ENCODE measurements around the gene OCEL1.
"Not testable (repeated sequence)": the region's sequence is repeated elsewhere in the genome, so short reads cannot be mapped to it uniquely, and the experiment has no call there.

OCEL1 gene

GRCh38 chr19:17226002-17226933, at the start of gene OCEL1:
Gene OCEL1 (plus strand): TSS chr19:17226226. CDS start chr19:17226248, 22 bp downstream.
- peak; percentile 92 for DNase-seq (ENCODE audit: low read depth, low spot score)

GRCh38 chr19:17178291-17178690, 47.7 kb upstream of the OCEL1 start:
- DNase-seq (ENCODE audit: low read depth, low spot score), result no peak

- no peak for DNase-seq (ENCODE audit: low read depth, low spot score)
Observed at GRCh38 chr19:17180997-17181702, 44.9 kb upstream of the OCEL1 start.

GRCh38 chr19:17183271-17183761, 42.7 kb upstream of the OCEL1 start:
- DNase-seq (ENCODE audit: low read depth, low spot score), result no peak

- DNase-seq (ENCODE audit: low read depth, low spot score), result no peak
Observed at GRCh38 chr19:17183858-17184321, 42.1 kb upstream of the OCEL1 start.

GRCh38 chr19:17184371-17184841, 41.6 kb upstream of the OCEL1 start:
- DNase-seq (ENCODE audit: low read depth, low spot score), result no peak

GRCh38 chr19:17185590-17185989, 40.4 kb upstream of the OCEL1 start:
- DNase-seq (ENCODE audit: low read depth, low spot score), result no peak

GRCh38 chr19:17191736-17192135, 34.3 kb upstream of the OCEL1 start:
- not testable (repeated sequence) for DNase-seq (ENCODE audit: low read depth, low spot score)

- DNase-seq (ENCODE audit: low read depth, low spot score), result no peak
Observed at GRCh38 chr19:17192751-17193150, 33.3 kb upstream of the OCEL1 start.

- DNase-seq (ENCODE audit: low read depth, low spot score), result no peak
Observed at GRCh38 chr19:17194608-17195007, 31.4 kb upstream of the OCEL1 start.

- DNase-seq (ENCODE audit: low read depth, low spot score), result no peak
Observed at GRCh38 chr19:17195106-17195505, 30.9 kb upstream of the OCEL1 start.

GRCh38 chr19:17196610-17197009, 29.4 kb upstream of the OCEL1 start:
- DNase-seq (ENCODE audit: low read depth, low spot score), result no peak

GRCh38 chr19:17197666-17198065, 28.4 kb upstream of the OCEL1 start:
- DNase-seq (ENCODE audit: low read depth, low spot score), result no peak

GRCh38 chr19:17200408-17201079, 25.5 kb upstream of the OCEL1 start:
- no peak for DNase-seq (ENCODE audit: low read depth, low spot score)

- no peak for DNase-seq (ENCODE audit: low read depth, low spot score)
Observed at GRCh38 chr19:17202249-17202648, 23.8 kb upstream of the OCEL1 start.

- DNase-seq (ENCODE audit: low read depth, low spot score), result no peak
Observed at GRCh38 chr19:17202713-17203112, 23.3 kb upstream of the OCEL1 start.

GRCh38 chr19:17205237-17206140, 20.5 kb upstream of the OCEL1 start:
- no peak for DNase-seq (ENCODE audit: low read depth, low spot score)

- DNase-seq (ENCODE audit: low read depth, low spot score), result no peak
Observed at GRCh38 chr19:17206736-17207581, 19.1 kb upstream of the OCEL1 start.

- no peak for DNase-seq (ENCODE audit: low read depth, low spot score)
Observed at GRCh38 chr19:17209126-17210036, 16.6 kb upstream of the OCEL1 start.
